ENCODE results near the gene DLAT. TPM values are rescaled to one million over a fixed set of nuclear protein-coding genes. Genes with fewer than 3 reads are reported as not detected.
"Not testable (repeated sequence)": the region's sequence is repeated elsewhere in the genome, so short reads cannot be mapped to it uniquely, and the experiment has no call there.

DLAT gene
- total and polyA plus RNA-seq, 4 experiments from 2014 or later, result 19.4 to 33.4 (median 24.6) TPM

DNA sequence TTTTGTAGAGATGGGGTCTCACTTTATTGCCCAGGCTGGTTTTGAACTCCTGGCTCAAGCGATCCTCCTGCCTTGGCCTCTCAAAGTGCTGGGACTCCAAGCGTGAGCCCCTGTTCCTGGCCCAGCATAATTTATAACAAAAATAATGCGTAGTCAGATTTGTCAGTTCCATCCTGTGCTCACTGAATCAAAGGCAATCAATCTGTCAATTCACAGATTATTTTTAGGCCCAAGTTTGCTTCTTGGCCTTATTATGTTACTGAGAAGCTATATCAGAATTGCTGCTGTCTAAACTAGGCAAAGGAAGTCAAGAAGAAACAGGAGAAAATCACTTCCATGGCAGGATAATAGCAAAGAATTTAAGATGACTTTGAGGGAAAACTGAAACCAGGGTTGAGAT is 8.7 kb downstream of the DLAT start:
- no peaks in the 10 kb centered on the region for H3K27me3 ChIP-seq (ENCODE audit: insufficient read depth, low read length)
- Mint-ChIP-seq H3K27ac (no peak overlapping the region), H3K27me3 (no peaks in the 10 kb centered on the region), H3K36me3 (peaks cover 36 to 59% of the 10 kb centered on the region in 2 donors), H3K4me1 (peaks cover 1 to 14% (median 8%) of the 10 kb centered on the region in 4 donors), H3K9me3 (no peaks in the 10 kb centered on the region), H3K4me3 (no peak overlapping the region)
- intact Hi-C loops (cut with micrococcal nuclease), result no loop called here
- no peak overlapping the region for H3K4me3 ChIP-seq (ENCODE audit: low read length in 2 of 2)
- H3K4me1 ChIP-seq (ENCODE audit: insufficient read depth, low read length), result no peaks in the 10 kb centered on the region
- no peaks in the 10 kb centered on the region for H3K9me3 ChIP-seq (ENCODE audit: control insufficient read depth in 1 of 2, low read length in 2 of 2)
- POLR2A ChIA-PET (ENCODE audit: partially characterized antibody), result no interaction called here
- H3K27ac ChIP-seq (ENCODE audit: low read depth, low read length), result no peak overlapping the region
- CTCF ChIA-PET (ENCODE audit: partially characterized antibody), result no interaction called here
- peaks cover 29% of the 10 kb centered on the region for H3K36me3 ChIP-seq (ENCODE audit: insufficient read depth, low read length)
- no peak for DNase-seq

DNA sequence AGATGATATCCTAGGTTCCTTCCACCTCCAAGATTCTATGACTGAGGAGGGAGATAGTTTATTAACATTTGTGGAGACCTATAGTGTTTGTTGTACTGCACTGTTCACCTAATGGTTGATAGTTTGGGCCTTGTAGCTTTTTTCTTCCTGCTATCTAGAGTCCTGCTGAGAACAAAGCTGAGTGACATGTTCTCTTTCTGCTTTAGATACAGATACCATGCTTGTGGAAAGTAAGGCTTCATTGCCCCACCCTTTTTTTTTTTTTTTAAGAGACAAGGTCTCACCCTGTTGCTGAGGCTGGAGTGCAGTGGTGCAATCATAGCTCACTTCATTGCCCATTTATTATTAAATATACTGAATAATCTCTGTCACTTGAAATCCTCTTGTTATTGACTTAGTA is 12.3 kb downstream of the DLAT start:
- Histone ChIP-seq H3K27me3 (ENCODE audit: insufficient read depth, low read length) (no peaks in the 10 kb centered on the region), H3K36me3 (ENCODE audit: insufficient read depth, low read length) (peaks cover 20% of the 10 kb centered on the region), H3K4me1 (ENCODE audit: insufficient read depth, low read length) (no peaks in the 10 kb centered on the region), H3K9me3 (ENCODE audit: control insufficient read depth in 1 of 2, low read length in 2 of 2) (no peaks in the 10 kb centered on the region), H3K4me3 (ENCODE audit: low read length in 2 of 2) (no peak overlapping the region), H3K27ac (ENCODE audit: low read depth, low read length) (no peak overlapping the region)
- DNase-seq, result no peak
- ChIA-PET CTCF (ENCODE audit: partially characterized antibody) (no interaction called here), POLR2A (ENCODE audit: partially characterized antibody) (no interaction called here)
- H3K4me3 Mint-ChIP-seq, result no peak overlapping the region
- H3K27me3 Mint-ChIP-seq, result no peaks in the 10 kb centered on the region
- H3K27ac Mint-ChIP-seq, result no peak overlapping the region
- H3K4me1 Mint-ChIP-seq, result peaks cover 4 to 10% (median 6%) of the 10 kb centered on the region in 4 donors
- intact Hi-C loops (cut with micrococcal nuclease), result no loop called here
- H3K9me3 Mint-ChIP-seq, result no peaks in the 10 kb centered on the region
- peaks cover 37 to 58% of the 10 kb centered on the region in 2 donors for H3K36me3 Mint-ChIP-seq

DNA sequence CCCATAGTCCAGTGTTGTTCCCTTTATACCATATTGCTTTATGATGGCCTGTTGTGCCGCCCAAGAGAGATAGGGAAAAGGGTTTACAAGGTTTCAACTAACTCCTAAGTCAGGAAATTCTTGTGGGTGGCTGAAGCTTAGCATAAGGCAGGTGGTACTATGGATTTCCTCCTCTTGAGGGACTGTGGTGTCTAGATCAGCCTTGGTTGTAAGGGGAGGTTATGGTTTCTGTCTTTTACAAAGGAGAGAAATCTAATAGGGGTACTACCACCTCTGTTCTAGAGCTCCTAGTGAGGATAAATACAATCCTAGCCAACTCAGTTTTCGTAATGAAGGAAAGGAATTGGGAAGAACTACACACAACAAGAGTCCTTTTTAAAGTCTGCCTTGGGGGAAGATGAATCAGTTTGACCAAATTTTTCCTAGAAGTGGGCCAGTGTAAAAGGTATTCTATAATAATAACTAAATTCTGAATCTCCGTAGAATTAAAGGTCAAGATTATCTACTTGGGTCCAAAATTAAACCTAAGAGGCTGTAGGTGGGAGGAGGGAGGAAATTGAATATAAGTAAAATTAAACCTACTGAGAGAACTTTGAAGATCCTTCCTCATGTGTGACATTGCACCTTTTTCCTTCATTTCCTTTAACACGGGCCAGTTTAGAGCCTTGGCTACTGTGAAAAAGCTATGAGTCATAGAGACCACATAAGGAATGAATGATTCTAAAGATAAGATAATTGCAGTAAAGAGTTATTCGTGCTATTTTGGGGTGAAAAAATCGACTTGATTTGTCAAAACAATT is 17.2 kb downstream of the DLAT start:
- no peaks in the 10 kb centered on the region for H3K27me3 Mint-ChIP-seq
- Histone ChIP-seq H3K9me3 (ENCODE audit: control insufficient read depth in 1 of 2, low read length in 2 of 2) (no peaks in the 10 kb centered on the region), H3K4me3 (ENCODE audit: low read length in 2 of 2) (no peak overlapping the region), H3K4me1 (ENCODE audit: insufficient read depth, low read length) (no peaks in the 10 kb centered on the region), H3K36me3 (ENCODE audit: insufficient read depth, low read length) (peaks cover 16% of the 10 kb centered on the region), H3K27ac (ENCODE audit: low read depth, low read length) (no peak overlapping the region), H3K27me3 (ENCODE audit: insufficient read depth, low read length) (no peaks in the 10 kb centered on the region)
- intact Hi-C loops (cut with micrococcal nuclease), result no loop called here
- H3K4me1 Mint-ChIP-seq, result peaks cover 0 to 11% (median 6%) of the 10 kb centered on the region in 4 donors
- H3K4me3 Mint-ChIP-seq, result no peak overlapping the region
- H3K27ac Mint-ChIP-seq, result peak overlapping the region in 3 of 7 donors; percentile 6 to 18 (median 15)
- no peaks in the 10 kb centered on the region for H3K9me3 Mint-ChIP-seq
- POLR2A ChIA-PET (ENCODE audit: partially characterized antibody), result no interaction called here
- CTCF ChIA-PET (ENCODE audit: partially characterized antibody), result no interaction called here
- DNase-seq, result no peak
- H3K36me3 Mint-ChIP-seq, result peaks cover 51 to 76% of the 10 kb centered on the region in 2 donors

- no peaks in the 10 kb centered on the region for H3K9me3 Mint-ChIP-seq
- ChIA-PET POLR2A (ENCODE audit: partially characterized antibody) (no interaction called here), CTCF (ENCODE audit: partially characterized antibody) (no interaction called here)
- no peak overlapping the region for H3K4me3 Mint-ChIP-seq
- peaks cover 12% of the 10 kb centered on the region for H3K36me3 ChIP-seq (ENCODE audit: insufficient read depth, low read length)
- DNase-seq, result no peak
- no peaks in the 10 kb centered on the region for H3K27me3 Mint-ChIP-seq
- H3K27me3 ChIP-seq (ENCODE audit: insufficient read depth, low read length), result no peaks in the 10 kb centered on the region
- no peaks in the 10 kb centered on the region for H3K9me3 ChIP-seq (ENCODE audit: control insufficient read depth in 1 of 2, low read length in 2 of 2)
- H3K36me3 Mint-ChIP-seq, result peaks cover 57 to 76% of the 10 kb centered on the region in 2 donors
- peak overlapping the region in 1 of 7 donors; percentile 42 for H3K27ac Mint-ChIP-seq
- intact Hi-C loops (cut with micrococcal nuclease), result no loop called here
- peaks cover 0 to 12% (median 7%) of the 10 kb centered on the region in 4 donors for H3K4me1 Mint-ChIP-seq
- no peak overlapping the region for H3K4me3 ChIP-seq (ENCODE audit: low read length in 2 of 2)
- H3K4me1 ChIP-seq (ENCODE audit: insufficient read depth, low read length), result no peaks in the 10 kb centered on the region
- no peak overlapping the region for H3K27ac ChIP-seq (ENCODE audit: low read depth, low read length)
These were observed 17.7 kb downstream of the DLAT start for GRCh38 chr11:112042961-112043304.

DNA sequence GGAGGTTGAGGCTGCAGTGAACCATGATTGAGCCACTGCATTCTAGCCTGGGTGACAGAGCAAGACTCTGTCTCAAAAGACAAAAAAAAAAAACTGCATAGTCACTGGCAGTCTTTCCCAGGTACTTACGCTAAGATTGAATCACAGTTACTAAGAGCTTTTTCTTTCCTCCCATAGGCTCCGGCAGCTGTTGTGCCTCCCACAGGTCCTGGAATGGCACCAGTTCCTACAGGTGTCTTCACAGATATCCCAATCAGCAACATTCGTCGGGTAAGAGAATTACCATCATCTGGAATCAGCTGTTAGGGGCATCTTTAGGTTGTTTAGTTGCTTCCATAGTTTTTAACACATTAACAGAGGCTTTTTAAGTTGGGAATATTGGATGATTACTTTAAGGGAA is 19.8 kb downstream of the DLAT start:
- H3K9me3 ChIP-seq (ENCODE audit: control insufficient read depth in 1 of 2, low read length in 2 of 2), result no peaks in the 10 kb centered on the region
- Mint-ChIP-seq H3K4me3 (no peak overlapping the region), H3K4me1 (peaks cover 6 to 12% (median 12%) of the 10 kb centered on the region in 4 donors), H3K9me3 (no peaks in the 10 kb centered on the region), H3K27me3 (no peaks in the 10 kb centered on the region), H3K27ac (no peak overlapping the region), H3K36me3 (peaks cover 57 to 81% of the 10 kb centered on the region in 2 donors)
- H3K27ac ChIP-seq (ENCODE audit: low read depth, low read length), result no peak overlapping the region
- intact Hi-C loops (cut with micrococcal nuclease), result no loop called here
- peaks cover 6% of the 10 kb centered on the region for H3K36me3 ChIP-seq (ENCODE audit: insufficient read depth, low read length)
- H3K27me3 ChIP-seq (ENCODE audit: insufficient read depth, low read length), result no peaks in the 10 kb centered on the region
- ChIA-PET CTCF (ENCODE audit: partially characterized antibody) (no interaction called here), POLR2A (ENCODE audit: partially characterized antibody) (no interaction called here)
- H3K4me1 ChIP-seq (ENCODE audit: insufficient read depth, low read length), result no peaks in the 10 kb centered on the region
- no peak overlapping the region for H3K4me3 ChIP-seq (ENCODE audit: low read length in 2 of 2)
- DNase-seq, result no peak

- CTCF ChIA-PET (ENCODE audit: partially characterized antibody); intact Hi-C loops (cut with micrococcal nuclease); POLR2A ChIA-PET (ENCODE audit: partially characterized antibody); H3K27me3 Mint-ChIP-seq; H3K9me3 ChIP-seq (ENCODE audit: control insufficient read depth in 1 of 2, low read length in 2 of 2); H3K4me3 Mint-ChIP-seq; H3K4me1 ChIP-seq (ENCODE audit: insufficient read depth, low read length); DNase-seq; H3K27ac Mint-ChIP-seq; H3K4me3 ChIP-seq (ENCODE audit: low read length in 2 of 2); H3K27ac ChIP-seq (ENCODE audit: low read depth, low read length); H3K27me3 ChIP-seq (ENCODE audit: insufficient read depth, low read length); H3K9me3 Mint-ChIP-seq: not testable (repeated sequence)
- peaks cover 63 to 85% of the 10 kb centered on the region in 2 donors for H3K36me3 Mint-ChIP-seq
- H3K4me1 Mint-ChIP-seq, result peaks cover 8 to 12% (median 9%) of the 10 kb centered on the region in 4 donors
- peaks cover 12% of the 10 kb centered on the region for H3K36me3 ChIP-seq (ENCODE audit: insufficient read depth, low read length)
These were observed 21.4 kb downstream of the DLAT start for GRCh38 chr11:112046647-112047046.

GRCh38 chr11:112048256-112048655 is 23.0 kb downstream of the DLAT start:
- peaks cover 23% of the 10 kb centered on the region for H3K36me3 ChIP-seq (ENCODE audit: insufficient read depth, low read length)
- CTCF ChIA-PET (ENCODE audit: partially characterized antibody); POLR2A ChIA-PET (ENCODE audit: partially characterized antibody): not testable (repeated sequence)

More at GRCh38 chr11:112048256-112048655, 23.0 kb downstream of the DLAT start:
- intact Hi-C loops (cut with micrococcal nuclease); H3K9me3 ChIP-seq (ENCODE audit: control insufficient read depth in 1 of 2, low read length in 2 of 2); H3K4me3 ChIP-seq (ENCODE audit: low read length in 2 of 2); H3K4me3 Mint-ChIP-seq; H3K4me1 ChIP-seq (ENCODE audit: insufficient read depth, low read length); H3K27ac ChIP-seq (ENCODE audit: low read depth, low read length); H3K9me3 Mint-ChIP-seq; DNase-seq; H3K27me3 Mint-ChIP-seq; H3K27me3 ChIP-seq (ENCODE audit: insufficient read depth, low read length): not testable (repeated sequence)
- peaks cover 73 to 85% of the 10 kb centered on the region in 2 donors for H3K36me3 Mint-ChIP-seq
- H3K4me1 Mint-ChIP-seq, result peaks cover 6 to 10% (median 8%) of the 10 kb centered on the region in 4 donors
- peak overlapping the region in 1 of 7 donors; percentile 12 for H3K27ac Mint-ChIP-seq

All from CD4-positive, alpha-beta memory T cell (primary cell).